ENCODE results near the gene COX20. TPM values are rescaled to one million over a fixed set of nuclear protein-coding genes. Genes with fewer than 3 reads are reported as not detected.
"Not testable (repeated sequence)": the region's sequence is repeated elsewhere in the genome, so short reads cannot be mapped to it uniquely, and the experiment has no call there.

The COX20 gene
- total and polyA plus RNA-seq, 8 donors, result 5.5 to 65.7 (median 50.4) TPM

GRCh38 chr1:244822878-244823277, 12.6 kb upstream of the COX20 start:
- WGBS, 5 donors, result 84 to 94% (median 92%) methylated on average over 11 of the region's 11 CpGs
- no peaks in the 10 kb centered on the region for H3K27me3 ChIP-seq
- H3K4me3 ChIP-seq, result no peak overlapping the region
- no peaks in the 10 kb centered on the region for H3K9me3 ChIP-seq
- no peaks in the 10 kb centered on the region for H3K4me1 ChIP-seq
- H3K27ac ChIP-seq, result no peak overlapping the region
- TF ChIP-seq POLR2AphosphoS5 (IDR thresholded peaks at IDR 0.05), result no peak
- TF ChIP-seq EP300 (IDR thresholded peaks at IDR 0.05), result no peak
- TF ChIP-seq CTCF (IDR thresholded peaks at IDR 0.05), result no peak
- no peak for TF ChIP-seq POLR2A (IDR thresholded peaks at IDR 0.05)
- intact Hi-C loops (cut with DNase I; ENCODE audit: low total_unique reads), result no loop called here
- no peaks in the 10 kb centered on the region for H3K36me3 ChIP-seq
- DNase-seq, result no peak

GRCh38 chr1:244826712-244827111, 8.7 kb upstream of the COX20 start:
- TF ChIP-seq EP300 (IDR thresholded peaks at IDR 0.05) (no peak), POLR2A (IDR thresholded peaks at IDR 0.05) (no peak), POLR2AphosphoS5 (IDR thresholded peaks at IDR 0.05) (no peak), CTCF (IDR thresholded peaks at IDR 0.05) (no peak)
- intact Hi-C loops (cut with DNase I; ENCODE audit: low total_unique reads), result no loop called here
- WGBS, 5 donors, result 81 to 96% (median 89%) methylated on average over 4 of the region's 4 CpGs

GRCh38 chr1:244830639-244831038, 4.8 kb upstream of the COX20 start:
- peaks cover 0 to 13% (median 4%) of the 10 kb centered on the region in 4 donors for H3K4me1 ChIP-seq
- no peak for TF ChIP-seq CTCF (IDR thresholded peaks at IDR 0.05)
- no peak for TF ChIP-seq POLR2AphosphoS5 (IDR thresholded peaks at IDR 0.05)
- no peak for TF ChIP-seq POLR2A (IDR thresholded peaks at IDR 0.05)
- TF ChIP-seq EP300 (IDR thresholded peaks at IDR 0.05), result no peak
- no peaks in the 10 kb centered on the region for H3K27me3 ChIP-seq
- peaks cover 0 to 4% (median 0%) of the 10 kb centered on the region in 4 donors for H3K36me3 ChIP-seq
- no peak overlapping the region for H3K4me3 ChIP-seq
- no peak overlapping the region for H3K27ac ChIP-seq
- H3K9me3 ChIP-seq, result no peaks in the 10 kb centered on the region
- intact Hi-C loops (cut with DNase I; ENCODE audit: low total_unique reads), result loop anchor here (10.0 kb wide), 1 partner anchor 134 kb away; a partner anchor contains a TSS
- WGBS, 5 donors, result 72 to 78% (median 75%) methylated on average over 3 of the region's 3 CpGs
- no peak for DNase-seq

More at GRCh38 chr1:244826712-244827111, 8.7 kb upstream of the COX20 start:
- no peak overlapping the region for H3K27ac ChIP-seq
- H3K4me3 ChIP-seq, result no peak overlapping the region
- H3K27me3 ChIP-seq, result no peaks in the 10 kb centered on the region
- H3K36me3 ChIP-seq, result peaks cover 0 to 4% (median 0%) of the 10 kb centered on the region in 4 donors
- no peak for DNase-seq
- H3K9me3 ChIP-seq, result no peaks in the 10 kb centered on the region
- no peaks in the 10 kb centered on the region for H3K4me1 ChIP-seq

- WGBS, 5 donors, result 46 to 51% (median 50%) methylated on average over 8 of the region's 8 CpGs
- peak overlapping the region; percentile 67 to 85 (median 76) for H3K4me3 ChIP-seq
- intact Hi-C loops (cut with DNase I; ENCODE audit: low total_unique reads), result loop anchor here (10.0 kb wide), 1 partner anchor 132 kb away; a partner anchor contains a TSS
- peaks cover 17 to 37% (median 25%) of the 10 kb centered on the region in 4 donors for H3K4me1 ChIP-seq
- DNase-seq, H3K27me3 ChIP-seq, H3K9me3 ChIP-seq, H3K36me3 ChIP-seq: not testable (repeated sequence)
- peak overlapping the region; percentile 54 to 100 (median 100) for H3K27ac ChIP-seq
Measured at GRCh38 chr1:244833260-244833659, 2.2 kb upstream of the COX20 start.

Data from stomach (tissue), 9 donors.